Muscle layer of duodenum (tissue), 2 donors: Measurements from ENCODE around the gene SLC49A4.
A peak's percentile ranks its signal among the peaks of the same experiment; 100 is the strongest.

Experiments
- H3K27ac ChIP-seq: one replicate; pipeline ENCODE4 v1.7.0; 2013; ENCODE audit warnings: mild to moderate bottlenecking, low read length
- H3K27me3 ChIP-seq: one replicate; pipeline ENCODE4 v1.7.0; 2013; ENCODE audit warnings: low read depth, mild to moderate bottlenecking, control low read depth, low read length
- H3K36me3 ChIP-seq, 2 donors: one replicate each; pipeline ENCODE4 v1.7.0; 2013; ENCODE audit warnings: low read length in 2 of 2, control low read depth in 1 of 2, mild to moderate bottlenecking in 1 of 2; ENCODE audit not compliant: insufficient read depth in 2 of 2, control insufficient read depth in 1 of 2
- H3K4me1 ChIP-seq, 2 donors: one replicate each; pipeline ENCODE4 v1.7.0; 2013; ENCODE audit warnings: low read length in 2 of 2, mild to moderate bottlenecking in 2 of 2, control low read depth in 1 of 2, moderate library complexity in 1 of 2; ENCODE audit not compliant: insufficient read depth in 2 of 2, control insufficient read depth in 1 of 2
- H3K4me3 ChIP-seq, 2 donors: one replicate each; pipeline ENCODE4 v1.7.0; 2013; ENCODE audit warnings: low read length in 2 of 2, low read depth in 1 of 2, mild to moderate bottlenecking in 1 of 2
- H3K9me3 ChIP-seq, 2 donors: one replicate each; pipeline ENCODE4 v1.7.0; 2013; ENCODE audit warnings: low read length in 2 of 2, control low read depth in 1 of 2, mild to moderate bottlenecking in 1 of 2; ENCODE audit not compliant: control insufficient read depth in 1 of 2
- donor health status: healthy.

Gene SLC49A4

DNA sequence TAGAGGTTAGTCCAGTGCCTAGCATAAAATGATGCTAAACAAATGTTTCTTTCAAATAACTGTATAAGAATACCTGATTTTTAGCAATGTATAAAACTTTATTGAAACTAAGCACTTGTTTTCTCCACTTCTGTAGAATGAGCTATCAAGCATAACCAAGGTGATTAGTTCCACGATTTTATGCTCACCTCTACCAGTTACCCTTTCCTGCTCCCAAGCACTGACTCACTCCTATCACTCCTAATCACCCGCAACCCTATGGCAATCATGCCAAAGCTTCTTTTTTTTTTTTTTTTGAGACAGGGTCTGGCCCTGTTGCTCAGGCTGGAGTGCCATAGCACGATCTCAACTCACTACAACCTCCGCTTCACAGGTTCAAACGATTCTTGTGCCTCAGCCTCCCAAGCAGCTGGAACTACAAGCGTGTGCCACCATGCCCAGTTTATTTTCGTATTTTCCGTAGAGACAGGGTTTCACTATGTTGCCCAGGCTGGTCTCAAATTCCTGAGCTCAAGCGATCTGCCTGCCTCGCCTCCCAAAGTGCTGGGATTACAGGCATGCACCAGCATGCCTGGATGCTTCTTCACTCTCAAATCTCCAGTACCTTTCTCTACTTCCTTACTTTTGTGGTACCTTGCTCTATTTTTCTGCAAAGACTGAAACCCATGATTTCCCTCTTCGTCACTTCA, 5.1 kb upstream of the SLC49A4 start:
- H3K4me3 ChIP-seq: no peak overlapping the region
- no peaks in the 10 kb centered on the region for H3K9me3 ChIP-seq
- no peaks in the 10 kb centered on the region for H3K27me3 ChIP-seq
- no peak overlapping the region for H3K27ac ChIP-seq
- peaks cover 4 to 8% of the 10 kb centered on the region in 2 donors for H3K4me1 ChIP-seq
- H3K36me3 ChIP-seq: no peaks in the 10 kb centered on the region

- Histone ChIP-seq H3K27ac (peak within 1 kb of the TSS; percentile 94), H3K4me3 (peak within 1 kb of the TSS; percentile 82 to 86), H3K27me3 (no peaks in the 10 kb centered on the region), H3K9me3 (no peaks in the 10 kb centered on the region), H3K36me3 (no peaks in the 10 kb centered on the region), H3K4me1 (peaks cover 4 to 21% of the 10 kb centered on the region in 2 donors)
Measured at GRCh38 chr3:122793568-122794416, 1.1 kb upstream of the SLC49A4 start, which contains the start of gene HSPBAP1. Gene HSPBAP1, minus strand, starts transcription at chr3:122793831. Its CDS starts 151 bp downstream, at chr3:122793680.

- peak overlapping the region; percentile 82 to 86 for H3K4me3 ChIP-seq
- peaks cover 4 to 21% of the 10 kb centered on the region in 2 donors for H3K4me1 ChIP-seq
- no peaks in the 10 kb centered on the region for H3K27me3 ChIP-seq
- H3K27ac ChIP-seq: peak overlapping the region; percentile 94
- no peaks in the 10 kb centered on the region for H3K9me3 ChIP-seq
- H3K36me3 ChIP-seq: no peaks in the 10 kb centered on the region
Measured at GRCh38 chr3:122794483-122794778, 438 bp upstream of the SLC49A4 start.

GRCh38 chr3:122795674-122796195, 866 bp downstream of the SLC49A4 start:
- peak overlapping the region; percentile 2 for H3K27ac ChIP-seq
- H3K4me3 ChIP-seq: peak overlapping the region; percentile 75 to 86
- no peaks in the 10 kb centered on the region for H3K9me3 ChIP-seq
- H3K4me1 ChIP-seq: peaks cover 4 to 21% of the 10 kb centered on the region in 2 donors
- H3K27me3 ChIP-seq: no peaks in the 10 kb centered on the region
- no peaks in the 10 kb centered on the region for H3K36me3 ChIP-seq

- Histone ChIP-seq H3K27me3 (no peaks in the 10 kb centered on the region), H3K27ac (no peak overlapping the region), H3K4me1 (peaks cover 4 to 21% of the 10 kb centered on the region in 2 donors), H3K9me3 (no peaks in the 10 kb centered on the region), H3K4me3 (no peak overlapping the region), H3K36me3 (no peaks in the 10 kb centered on the region)
Measured at GRCh38 chr3:122797291-122797690, 2.4 kb downstream of the SLC49A4 start.

GRCh38 chr3:122799322-122799721, 4.5 kb downstream of the SLC49A4 start:
- Histone ChIP-seq H3K9me3 (no peaks in the 10 kb centered on the region), H3K4me1 (peaks cover 0 to 13% of the 10 kb centered on the region in 2 donors), H3K27ac (no peak overlapping the region), H3K4me3 (no peak overlapping the region), H3K27me3 (no peaks in the 10 kb centered on the region), H3K36me3 (no peaks in the 10 kb centered on the region)

- Histone ChIP-seq H3K27me3 (no peaks in the 10 kb centered on the region), H3K36me3 (no peaks in the 10 kb centered on the region), H3K4me1 (peaks cover 0 to 13% of the 10 kb centered on the region in 2 donors), H3K27ac (no peak overlapping the region), H3K9me3 (no peaks in the 10 kb centered on the region), H3K4me3 (no peak overlapping the region)
Measured at GRCh38 chr3:122800031-122800430, 5.2 kb downstream of the SLC49A4 start.

GRCh38 chr3:122800706-122801237, 5.9 kb downstream of the SLC49A4 start:
- Histone ChIP-seq H3K4me1 (peaks cover 0 to 10% of the 10 kb centered on the region in 2 donors), H3K4me3 (no peak overlapping the region), H3K36me3 (no peaks in the 10 kb centered on the region), H3K9me3 (no peaks in the 10 kb centered on the region), H3K27ac (no peak overlapping the region), H3K27me3 (no peaks in the 10 kb centered on the region)

DNA sequence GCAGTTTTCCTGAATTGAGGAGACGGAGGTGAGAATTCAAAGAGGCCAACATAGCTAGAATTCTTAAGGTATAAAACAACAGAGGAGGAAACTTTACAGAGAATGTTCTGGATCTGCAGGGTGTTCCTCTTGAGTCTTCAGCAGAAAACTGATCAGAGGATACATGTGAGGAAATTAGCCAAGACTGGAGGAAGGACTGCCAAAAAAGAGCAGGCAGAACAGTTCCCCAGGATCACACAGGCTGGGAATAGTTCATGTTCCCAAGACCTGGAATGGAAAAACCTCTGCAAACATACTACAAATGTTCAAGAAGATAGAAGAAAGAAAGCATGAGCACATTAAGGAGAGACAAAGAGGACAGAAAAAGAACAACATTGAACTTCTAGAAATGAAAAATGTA, 7.5 kb downstream of the SLC49A4 start:
- H3K27ac ChIP-seq: no peak overlapping the region
- no peaks in the 10 kb centered on the region for H3K27me3 ChIP-seq
- no peaks in the 10 kb centered on the region for H3K4me1 ChIP-seq
- H3K4me3 ChIP-seq: no peak overlapping the region
- H3K36me3 ChIP-seq: peaks cover 0 to 2% of the 10 kb centered on the region in 2 donors
- no peaks in the 10 kb centered on the region for H3K9me3 ChIP-seq

GRCh38 chr3:122803977-122804376, 9.1 kb downstream of the SLC49A4 start:
- Histone ChIP-seq H3K36me3 (peaks cover 7 to 8% of the 10 kb centered on the region in 2 donors), H3K4me1 (no peaks in the 10 kb centered on the region), H3K4me3 (no peak overlapping the region), H3K27me3 (no peaks in the 10 kb centered on the region), H3K27ac (no peak overlapping the region), H3K9me3 (no peaks in the 10 kb centered on the region)

DNA sequence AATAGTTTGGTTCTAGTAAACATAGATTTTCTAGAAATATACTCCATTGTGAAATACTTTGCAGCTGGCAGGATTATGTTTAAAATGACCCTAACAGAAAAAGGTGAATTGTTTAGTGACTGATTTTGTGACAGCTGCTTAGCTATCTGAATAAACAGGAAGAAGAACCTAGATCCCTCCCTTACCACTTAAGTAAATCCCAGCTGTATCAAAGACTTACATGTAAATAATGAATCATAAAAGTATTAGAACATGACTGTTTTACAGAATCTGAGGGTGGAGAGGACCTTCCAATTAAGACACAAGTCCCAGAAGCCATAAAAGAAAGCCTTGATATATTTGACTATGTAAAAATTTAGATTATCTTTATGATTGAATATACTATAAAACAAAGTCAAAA, 15.9 kb downstream of the SLC49A4 start:
- Histone ChIP-seq H3K36me3 (peaks cover 7 to 12% of the 10 kb centered on the region in 2 donors), H3K9me3 (no peaks in the 10 kb centered on the region), H3K4me3 (no peak overlapping the region), H3K27ac (no peak overlapping the region), H3K27me3 (no peaks in the 10 kb centered on the region), H3K4me1 (no peaks in the 10 kb centered on the region)
